HG02623 (cell line): Measurements from ENCODE around the gene ATP6V1G2.
A peak's percentile ranks its signal among the peaks of the same experiment; 100 is the strongest.
"Not testable (repeated sequence)": the region's sequence is repeated elsewhere in the genome, so short reads cannot be mapped to it uniquely, and the experiment has no call there.

Experiments used
- ATAC-seq: cut with Tn5 transposase; IDR thresholded peaks from one replicate; pipeline ENCODE4 v1.9.1; 2021; ENCODE audit warnings: moderate library complexity; ENCODE audit not compliant: unreplicated experiment

The ATP6V1G2 gene

DNA sequence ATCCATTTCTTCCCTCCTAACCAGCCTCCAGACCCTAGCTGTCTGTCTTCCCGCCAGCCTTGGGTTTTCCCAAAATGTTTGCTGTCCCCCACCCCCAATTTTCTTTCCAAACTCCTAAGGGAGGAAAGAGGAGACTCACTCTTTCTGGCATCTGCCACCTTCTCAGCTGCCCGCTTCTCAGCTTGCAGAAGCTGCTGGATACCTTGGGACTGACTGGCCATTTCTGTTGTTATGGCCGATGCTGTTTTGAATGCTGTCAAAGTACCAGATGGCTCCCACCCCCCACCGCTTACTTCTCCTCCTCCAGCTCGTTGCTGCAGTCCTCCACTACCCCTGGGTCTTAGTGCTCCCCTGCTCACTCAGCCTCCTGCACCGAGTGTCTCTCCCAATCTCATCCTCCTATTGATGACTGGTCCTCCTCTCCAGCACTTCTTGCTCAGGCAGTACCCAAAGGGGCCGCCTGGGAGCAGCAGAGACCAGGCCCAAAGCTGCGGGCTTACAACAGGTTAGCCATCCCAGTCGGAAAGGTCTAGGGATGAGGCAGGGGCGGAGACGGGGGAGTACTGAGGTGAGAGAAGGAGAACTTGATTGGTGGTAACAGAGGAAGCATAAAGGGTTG, at the start of gene ATP6V1G2:
ATP6V1G2 (minus strand) TSS at position 270 of the 619 bp plus-strand sequence; CDS start at position 221, 49 bp downstream.
- ATAC-seq = peak; percentile 43

DNA sequence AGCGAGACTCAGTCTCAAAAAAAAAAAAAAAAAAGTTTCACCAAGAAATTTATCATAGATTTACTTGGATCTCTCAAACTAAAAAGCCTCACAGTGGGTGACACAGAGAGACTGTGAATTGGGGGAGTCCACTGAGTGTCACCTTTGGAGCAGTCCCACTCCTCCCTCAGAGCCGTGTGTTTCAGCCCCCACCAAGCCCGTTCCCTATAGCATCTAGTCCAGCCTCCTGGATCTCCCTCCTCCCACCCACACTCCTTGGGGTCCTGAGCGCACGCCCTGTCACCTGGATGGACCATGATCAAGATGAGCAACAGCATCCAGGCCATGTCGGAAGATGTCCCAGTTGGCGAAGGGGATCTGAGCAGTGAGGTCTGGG, 46.0 kb upstream of the ATP6V1G2 start:
- ATAC-seq = no peak

DNA sequence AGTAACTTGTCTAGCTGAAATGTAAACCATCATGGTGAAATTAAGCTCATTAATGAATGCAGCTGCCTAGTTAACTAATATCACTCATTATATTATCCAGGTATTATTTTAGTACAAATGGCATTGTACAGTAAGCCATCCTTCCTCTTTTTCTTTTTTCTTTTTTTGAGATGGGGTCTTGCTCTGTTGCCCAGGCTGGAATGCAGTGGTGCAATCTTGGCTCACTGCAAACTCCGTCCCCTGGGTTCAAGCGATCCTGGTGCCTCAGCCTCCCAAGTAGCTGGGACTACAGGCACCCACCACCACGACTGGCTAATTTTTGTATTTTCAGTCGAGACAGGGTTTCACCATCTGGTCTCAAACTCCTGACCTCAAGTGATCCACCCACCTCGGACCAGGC, 44.3 kb upstream of the ATP6V1G2 start:
- ATAC-seq = not testable (repeated sequence)

DNA sequence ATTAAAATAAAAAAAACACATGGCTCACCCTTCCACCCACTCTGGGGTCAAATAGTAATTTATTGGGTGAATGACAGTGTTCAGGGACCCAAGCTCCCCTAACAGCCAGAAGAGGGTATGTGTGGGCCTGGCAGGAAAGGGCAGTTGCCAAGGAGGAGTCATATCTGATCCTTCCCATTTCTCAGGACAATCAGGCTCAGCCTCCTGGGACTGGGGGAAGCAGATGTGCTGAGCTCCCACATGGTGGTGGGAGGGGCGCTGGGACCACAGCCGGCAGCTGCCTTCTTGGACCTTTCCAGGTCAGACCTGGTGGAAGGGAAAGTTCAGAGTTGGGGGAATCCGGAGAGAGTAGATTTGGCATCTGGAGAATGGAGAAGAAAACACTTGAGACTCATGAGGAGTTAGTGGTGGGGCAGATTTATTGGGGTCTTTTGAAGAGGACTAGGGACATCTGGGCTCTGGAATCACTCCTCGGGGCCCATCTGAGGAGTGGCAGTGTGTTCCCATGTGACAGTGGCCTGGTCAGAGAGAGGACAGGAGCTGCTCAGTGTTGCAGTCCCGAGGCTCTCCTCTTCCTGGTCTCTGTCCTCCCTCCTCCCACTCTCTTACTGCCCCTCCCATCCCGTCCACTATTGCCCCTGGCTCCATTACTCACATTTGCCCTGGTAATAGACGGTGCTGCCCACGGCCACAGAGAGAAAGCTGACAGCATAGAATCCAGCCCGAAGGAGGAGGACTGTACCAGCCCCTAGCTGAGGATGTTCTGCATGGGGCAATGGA, 42.7 kb upstream of the ATP6V1G2 start:
- no peak for ATAC-seq

DNA sequence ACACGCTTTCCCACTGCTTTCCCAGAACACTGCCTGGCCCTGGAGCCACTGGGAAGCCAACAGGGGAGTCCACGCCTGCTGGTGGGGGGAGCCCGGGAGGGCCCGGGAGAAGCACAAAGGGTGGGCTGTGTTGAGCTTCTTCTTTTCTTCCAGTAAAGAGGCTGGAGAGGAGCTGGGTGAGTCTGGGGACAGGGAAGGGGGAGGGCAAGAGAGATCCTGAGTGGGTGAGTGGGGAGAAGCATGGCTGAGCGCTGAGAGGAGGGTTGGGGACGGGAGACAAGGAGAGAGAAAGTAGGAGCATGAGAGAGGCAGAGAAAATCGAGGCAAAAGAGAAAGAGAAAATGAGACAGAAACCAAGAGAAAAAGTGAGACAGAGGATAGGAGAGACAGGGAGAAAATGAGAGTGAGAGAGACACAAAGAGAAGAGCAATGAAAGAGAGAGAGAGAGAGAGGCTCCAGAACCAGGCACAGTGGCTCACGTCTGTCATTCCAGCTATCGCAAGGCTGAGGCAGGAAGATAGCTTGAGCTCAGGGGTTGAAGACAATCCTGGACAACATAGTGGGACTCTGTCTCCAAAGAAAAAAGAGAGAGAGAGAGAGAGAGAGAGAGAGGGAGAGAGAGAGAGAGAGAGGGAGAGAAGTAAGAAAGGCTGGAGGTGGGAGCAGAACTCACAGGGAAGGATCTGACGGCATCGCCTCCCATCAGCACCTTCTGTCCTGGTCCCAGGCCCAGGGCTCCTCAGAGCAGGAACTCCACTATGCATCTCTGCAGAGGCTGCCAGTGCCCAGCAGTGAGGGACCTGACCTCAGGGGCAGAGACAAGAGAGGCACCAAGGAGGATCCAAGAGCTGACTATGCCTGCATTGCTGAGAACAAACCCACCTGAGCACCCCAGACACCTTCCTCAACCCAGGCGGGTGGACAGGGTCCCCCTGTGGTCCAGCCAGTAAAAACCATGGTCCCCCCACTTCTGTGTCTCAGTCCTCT, 41.7 kb upstream of the ATP6V1G2 start:
- ATAC-seq = no peak

DNA sequence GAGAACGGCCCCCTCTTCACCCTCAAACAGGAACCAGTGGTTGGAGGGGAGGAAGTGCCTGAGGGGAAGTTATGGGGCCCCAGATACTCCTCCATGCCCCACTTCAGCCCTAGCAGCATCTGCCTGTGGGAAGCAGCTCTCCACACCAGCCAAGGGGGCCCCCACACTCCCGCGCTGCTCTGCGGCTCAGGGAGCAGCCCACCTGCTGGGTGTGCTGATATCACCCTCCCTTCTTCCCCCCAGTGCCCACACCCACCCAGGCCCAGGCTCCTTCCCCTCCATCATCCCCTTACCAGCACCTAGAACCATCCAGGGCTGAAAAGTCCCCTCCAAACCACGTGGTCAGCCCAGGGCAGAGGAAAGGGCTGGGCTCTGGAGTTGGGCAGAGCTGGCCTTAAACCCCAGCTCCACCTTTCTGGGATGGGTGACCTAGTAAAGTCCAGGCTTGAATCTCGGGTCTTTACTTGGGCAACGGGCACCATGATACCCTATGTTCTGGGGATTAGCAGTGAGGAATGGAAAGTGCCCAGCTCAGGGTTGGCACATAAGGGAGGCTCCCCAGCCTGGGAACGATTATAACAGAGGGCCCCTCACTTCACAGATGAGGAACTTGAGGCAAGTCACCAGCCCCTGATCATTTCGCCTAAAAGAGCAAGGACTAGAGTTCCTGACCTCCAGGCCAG, 40.3 kb upstream of the ATP6V1G2 start:
- ATAC-seq = no peak

DNA sequence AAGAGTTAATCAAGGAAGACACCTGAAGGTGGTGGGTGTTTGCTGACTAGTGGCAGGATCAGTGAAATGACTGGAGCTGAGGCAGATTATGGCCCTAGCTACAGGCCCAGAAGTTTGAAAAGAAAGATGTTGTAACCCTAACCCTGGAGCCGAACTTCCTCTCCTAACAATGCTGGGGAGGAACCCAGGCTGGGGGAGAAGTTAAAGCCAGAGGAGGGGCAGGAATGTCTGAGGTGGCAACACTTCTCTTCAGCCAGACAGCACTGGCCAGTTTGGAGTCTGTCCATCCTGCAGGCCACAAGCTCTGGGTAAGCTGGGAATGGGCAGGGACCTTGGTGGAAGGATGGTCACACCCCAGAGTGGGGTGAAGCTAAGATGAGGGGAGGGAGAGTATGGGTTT, 39.6 kb upstream of the ATP6V1G2 start, which contains the start of gene LST1:
LST1 (plus strand) TSS at position 270 of the 400 bp plus-strand sequence. CDS start 1,023 bp downstream, outside the sequence.
- no peak for ATAC-seq

DNA sequence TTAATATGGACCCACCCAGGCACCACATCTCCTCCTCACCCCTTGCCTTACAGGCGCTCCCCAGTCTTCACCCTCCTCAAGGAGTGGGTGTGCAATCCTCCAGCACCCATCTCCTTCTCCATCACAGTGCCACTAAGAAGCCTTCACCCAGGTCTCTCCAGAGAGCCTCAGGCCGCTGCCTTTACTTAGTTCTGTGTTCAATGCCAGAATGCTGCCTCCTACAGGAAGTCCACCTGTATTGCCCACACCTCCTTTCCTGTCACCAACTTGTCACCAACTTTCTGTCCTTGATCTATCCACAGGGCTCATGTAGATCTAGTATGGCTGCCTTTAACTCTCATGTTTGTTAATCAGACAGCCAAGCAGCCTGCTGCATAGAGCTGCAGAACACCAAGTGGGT, 39.1 kb upstream of the ATP6V1G2 start:
- ATAC-seq = no peak

DNA sequence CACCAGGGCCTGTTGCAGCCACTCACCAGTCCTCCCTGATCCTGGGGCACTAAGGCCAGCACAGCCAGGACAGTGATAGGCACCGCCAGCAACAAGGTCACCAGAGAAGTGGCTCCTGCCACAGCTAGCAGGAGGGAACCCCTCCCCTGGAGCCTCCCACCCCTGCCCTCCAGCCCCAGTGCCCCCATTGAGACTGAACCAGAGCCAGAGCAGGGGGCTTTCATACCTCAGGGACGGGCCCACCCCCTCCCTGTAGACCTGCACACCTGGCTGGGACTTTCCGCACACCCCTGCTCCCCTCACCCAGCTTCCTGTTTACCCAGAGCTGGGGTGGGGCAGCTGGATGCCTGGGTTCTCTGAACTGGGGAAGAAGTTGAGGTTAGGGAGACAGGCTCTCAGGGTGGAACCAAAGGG, 35.8 kb upstream of the ATP6V1G2 start, which contains the start of gene LTB:
LTB (minus strand) TSS at position 195 of the 414 bp plus-strand sequence; CDS start at position 188, 7 bp downstream.
- no peak for ATAC-seq

DNA sequence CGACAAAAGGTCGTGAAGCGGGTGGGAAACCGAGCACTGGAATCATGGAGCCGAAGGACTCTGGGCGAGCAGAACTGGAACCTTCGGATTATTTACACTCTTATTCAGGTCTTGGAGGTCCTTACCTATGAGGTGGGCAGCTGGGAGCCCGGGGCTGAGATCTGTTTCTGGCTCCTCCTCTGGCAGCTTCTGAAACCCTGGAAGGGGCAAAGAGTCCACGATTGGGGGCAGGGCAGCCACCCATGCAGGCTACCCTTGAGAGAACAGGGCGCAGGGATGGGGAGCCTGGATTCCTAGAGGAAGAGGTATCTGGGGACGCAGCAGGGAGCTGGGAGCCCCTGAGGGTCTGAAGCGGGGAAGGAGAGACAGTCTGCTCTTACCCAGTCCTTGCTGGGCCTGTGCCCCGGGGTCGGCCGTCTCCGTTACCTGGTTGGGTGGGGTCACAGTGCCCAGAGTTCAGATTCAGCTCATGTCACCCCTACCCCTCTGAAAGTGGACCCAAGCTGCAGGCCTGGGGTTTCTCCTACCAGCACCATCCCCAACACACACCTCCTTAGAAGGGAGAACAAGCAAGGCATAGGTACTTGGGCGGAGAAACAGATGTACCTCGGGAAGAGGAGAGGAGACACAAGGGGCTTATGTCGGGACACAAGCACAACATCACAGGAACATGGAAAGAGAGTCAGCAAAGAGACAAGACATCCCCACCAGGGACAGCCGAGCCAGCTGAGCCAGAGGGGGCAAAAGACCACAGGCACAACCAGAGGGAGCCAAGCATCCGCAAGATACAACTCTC, 35.2 kb upstream of the ATP6V1G2 start:
- no peak for ATAC-seq

DNA sequence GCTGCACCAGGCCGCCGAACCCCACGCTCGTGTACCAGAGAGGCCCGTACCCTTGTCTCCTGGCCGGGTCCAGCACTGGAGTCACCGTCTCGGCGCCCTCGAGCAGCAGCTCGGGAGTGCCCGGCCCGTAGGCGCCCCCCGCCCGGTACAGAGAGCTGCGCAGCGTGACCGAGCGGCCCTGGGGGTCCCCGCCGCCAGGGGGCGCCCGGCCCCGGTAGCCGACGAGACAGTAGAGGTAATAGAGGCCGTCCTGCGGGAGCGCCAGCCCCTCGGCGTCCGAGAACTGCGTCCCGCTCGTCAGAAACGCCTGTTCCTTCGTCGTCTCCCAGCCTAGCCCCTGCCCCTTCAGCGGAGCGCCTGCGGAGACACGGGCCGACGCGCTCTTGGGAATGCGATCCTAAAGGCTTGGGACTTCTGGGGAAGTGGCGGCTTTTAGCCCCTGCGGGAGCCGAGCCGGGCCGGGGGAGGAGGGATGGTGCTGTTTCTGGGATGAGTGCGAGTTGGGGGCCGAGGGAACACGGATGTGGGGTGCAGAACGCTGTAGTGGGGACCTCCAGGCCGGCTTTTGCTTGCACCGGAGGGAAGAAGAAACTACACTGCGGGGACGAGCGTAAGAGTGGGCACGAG, 34.5 kb upstream of the ATP6V1G2 start:
- peak; percentile 49 for ATAC-seq

DNA sequence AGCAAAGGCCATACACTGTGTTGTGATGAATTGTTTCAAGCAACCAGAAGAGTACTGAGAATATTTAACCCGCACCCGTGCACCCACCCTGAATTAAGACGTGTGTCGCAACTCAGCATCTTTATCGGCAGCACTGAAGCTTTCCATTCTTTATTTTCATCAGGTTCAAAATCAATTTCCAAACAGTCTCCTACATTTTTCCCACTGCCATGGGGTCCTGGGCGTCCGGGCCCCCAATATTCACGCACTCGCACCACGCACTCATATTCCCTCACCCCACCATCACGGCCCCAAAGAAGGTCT, 34.0 kb upstream of the ATP6V1G2 start:
- ATAC-seq = no peak

DNA sequence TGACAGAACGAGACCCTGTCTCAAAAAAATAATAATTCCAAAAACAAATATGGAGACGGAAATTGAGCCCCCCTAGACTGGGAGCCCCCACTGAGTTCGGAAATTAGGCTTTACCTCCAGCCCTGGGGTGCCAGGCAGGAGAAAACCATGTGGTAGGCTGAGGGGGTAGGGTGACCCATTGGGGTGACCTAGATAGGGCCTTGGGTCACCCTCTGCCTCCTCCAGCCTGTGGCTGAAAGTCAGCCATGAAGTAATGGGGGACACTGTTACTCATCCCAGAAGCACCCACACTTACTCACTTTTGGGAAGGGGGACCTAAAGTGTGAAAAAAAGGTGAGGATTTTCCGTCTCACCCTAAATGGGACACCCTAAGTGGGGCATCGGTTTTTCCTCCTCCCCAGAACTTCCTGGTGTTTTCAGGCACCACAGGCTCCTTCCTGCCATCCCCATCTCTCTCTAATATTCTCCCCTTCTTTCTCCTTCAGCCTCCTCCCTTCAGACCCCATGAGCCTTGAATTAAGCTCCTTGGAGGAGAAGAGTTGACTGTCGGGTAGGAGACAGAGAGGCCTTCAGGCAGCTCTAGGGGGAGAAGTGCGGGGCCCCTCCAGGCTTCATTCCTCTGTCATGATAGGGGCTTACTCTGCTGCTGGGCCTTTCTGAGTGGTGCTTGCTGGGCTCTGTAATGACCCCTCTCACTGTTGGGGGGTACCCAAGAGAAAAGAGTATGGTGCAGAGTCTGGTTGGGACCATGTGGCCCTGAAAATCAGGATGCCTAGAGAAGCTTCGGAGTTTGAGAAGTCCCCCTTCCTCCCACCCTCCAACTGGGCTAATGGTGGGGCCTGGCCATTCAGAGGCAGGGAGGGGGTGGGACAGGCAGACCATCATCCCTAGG, 33.4 kb upstream of the ATP6V1G2 start:
- ATAC-seq = no peak

DNA sequence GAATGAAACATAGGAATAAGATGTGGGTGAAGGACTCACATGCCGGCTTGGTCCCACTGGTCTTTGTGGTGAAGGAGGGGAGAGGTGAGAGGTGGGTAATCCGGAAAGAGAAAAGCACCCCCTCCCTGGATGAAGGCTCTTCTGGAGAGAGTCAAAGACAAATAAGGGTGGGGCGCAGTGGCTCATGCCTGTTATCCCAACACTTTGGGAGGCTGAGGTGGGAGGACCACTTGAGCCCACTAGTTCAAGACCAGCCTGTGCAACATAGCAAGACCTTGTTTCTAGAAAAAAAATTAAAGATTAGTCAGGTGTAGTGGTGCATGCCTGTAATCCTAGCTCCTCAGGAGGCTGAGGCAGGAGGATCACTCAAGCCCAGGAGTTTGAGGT, 32.7 kb upstream of the ATP6V1G2 start:
- no peak for ATAC-seq

DNA sequence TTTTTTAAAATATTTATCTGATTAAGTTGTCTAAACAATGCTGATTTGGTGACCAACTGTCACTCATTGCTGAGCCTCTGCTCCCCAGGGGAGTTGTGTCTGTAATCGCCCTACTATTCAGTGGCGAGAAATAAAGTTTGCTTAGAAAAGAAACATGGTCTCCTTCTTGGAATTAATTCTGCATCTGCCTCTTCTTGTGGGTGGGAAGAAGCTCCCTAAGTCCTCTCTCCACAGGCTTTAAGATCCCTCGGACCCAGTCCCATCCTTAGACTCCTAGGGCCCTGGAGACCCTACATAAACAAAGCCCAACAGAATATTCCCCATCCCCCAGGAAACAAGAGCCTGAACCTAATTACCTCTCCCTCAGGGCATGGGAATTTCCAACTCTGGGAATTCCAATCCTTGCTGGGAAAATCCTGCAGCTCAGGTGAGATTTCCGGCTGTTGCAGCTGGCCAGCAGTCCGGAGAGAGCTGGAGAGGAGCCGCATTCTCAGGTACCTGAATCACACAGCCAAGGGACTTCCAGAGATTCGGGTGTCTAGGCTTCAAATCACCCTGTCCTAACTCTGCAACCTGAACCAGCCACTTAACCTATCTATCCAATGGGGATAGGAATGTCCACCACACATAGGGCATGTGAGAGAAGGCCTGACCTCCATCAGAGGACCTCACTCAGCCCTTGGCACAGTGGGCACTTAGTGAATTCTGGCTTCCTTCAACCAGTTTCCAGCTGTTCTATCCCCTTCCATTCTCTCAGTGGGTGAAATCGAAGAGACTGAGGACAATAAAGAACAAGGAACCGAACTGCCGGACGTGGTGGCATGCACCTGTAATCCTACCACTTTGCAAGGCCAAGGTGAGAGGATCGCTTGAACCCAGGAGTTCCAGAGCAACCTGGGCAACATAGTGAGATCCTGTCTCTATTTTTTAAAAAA, 32.0 kb upstream of the ATP6V1G2 start:
- no peak for ATAC-seq

DNA sequence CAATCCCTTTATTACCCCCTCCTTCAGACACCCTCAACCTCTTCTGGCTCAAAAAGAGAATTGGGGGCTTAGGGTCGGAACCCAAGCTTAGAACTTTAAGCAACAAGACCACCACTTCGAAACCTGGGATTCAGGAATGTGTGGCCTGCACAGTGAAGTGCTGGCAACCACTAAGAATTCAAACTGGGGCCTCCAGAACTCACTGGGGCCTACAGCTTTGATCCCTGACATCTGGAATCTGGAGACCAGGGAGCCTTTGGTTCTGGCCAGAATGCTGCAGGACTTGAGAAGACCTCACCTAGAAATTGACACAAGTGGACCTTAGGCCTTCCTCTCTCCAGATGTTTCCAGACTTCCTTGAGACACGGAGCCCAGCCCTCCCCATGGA, 31.2 kb upstream of the ATP6V1G2 start:
- ATAC-seq = no peak

DNA sequence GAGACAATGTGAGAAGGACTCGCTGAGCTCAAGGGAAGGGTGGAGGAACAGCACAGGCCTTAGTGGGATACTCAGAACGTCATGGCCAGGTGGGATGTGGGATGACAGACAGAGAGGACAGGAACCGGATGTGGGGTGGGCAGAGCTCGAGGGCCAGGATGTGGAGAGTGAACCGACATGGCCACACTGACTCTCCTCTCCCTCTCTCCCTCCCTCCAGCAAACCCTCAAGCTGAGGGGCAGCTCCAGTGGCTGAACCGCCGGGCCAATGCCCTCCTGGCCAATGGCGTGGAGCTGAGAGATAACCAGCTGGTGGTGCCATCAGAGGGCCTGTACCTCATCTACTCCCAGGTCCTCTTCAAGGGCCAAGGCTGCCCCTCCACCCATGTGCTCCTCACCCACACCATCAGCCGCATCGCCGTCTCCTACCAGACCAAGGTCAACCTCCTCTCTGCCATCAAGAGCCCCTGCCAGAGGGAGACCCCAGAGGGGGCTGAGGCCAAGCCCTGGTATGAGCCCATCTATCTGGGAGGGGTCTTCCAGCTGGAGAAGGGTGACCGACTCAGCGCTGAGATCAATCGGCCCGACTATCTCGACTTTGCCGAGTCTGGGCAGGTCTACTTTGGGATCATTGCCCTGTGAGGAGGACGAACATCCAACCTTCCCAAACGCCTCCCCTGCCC, 30.6 kb upstream of the ATP6V1G2 start:
- ATAC-seq = no peak
